ENCODE data around the gene DCLK1.

GRCh38 chr13:35906636-35907035 lies 224.5 kb downstream of the DCLK1 start:
- no peak for TF ChIP-seq CTCF (IDR thresholded peaks at IDR 0.05 in 2 of 3, conservative IDR thresholded peaks at IDR 0.05 in 1 of 3; ENCODE audit: borderline replicate concordance in 1 of 3, insufficient read depth in 1 of 3, low read depth in 2 of 3, low read length in 2 of 3)
- no peak for TF ChIP-seq POLR2AphosphoS5 (IDR thresholded peaks at IDR 0.05; ENCODE audit: low read depth, low read length)
- TF ChIP-seq SRF (IDR thresholded peaks at IDR 0.05; ENCODE audit: low read depth): no peak
- TF ChIP-seq EGR1 (IDR thresholded peaks at IDR 0.05; ENCODE audit: low read depth): no peak
- TF ChIP-seq EZH2phosphoT487 (IDR thresholded peaks at IDR 0.05; ENCODE audit: borderline replicate concordance): no peak
- TF ChIP-seq EZH2 (IDR thresholded peaks at IDR 0.05): no peak
- TF ChIP-seq RAD21 (IDR thresholded peaks at IDR 0.05; ENCODE audit: low read depth): no peak
